ENCODE data around the gene GNL1.
"Not testable (repeated sequence)": the region's sequence is repeated elsewhere in the genome, so short reads cannot be mapped to it uniquely, and the experiment has no call there.

Gene GNL1

GRCh38 chr6:30533460-30534294 lies 22.6 kb downstream of the GNL1 start:
- in situ Hi-C loops (cut with MboI; ENCODE audit: low sequenced_read_pairs) = loop anchor here (5.0 kb wide), 1 partner anchor 36 kb away; no protein-coding TSS in a partner anchor

DNA sequence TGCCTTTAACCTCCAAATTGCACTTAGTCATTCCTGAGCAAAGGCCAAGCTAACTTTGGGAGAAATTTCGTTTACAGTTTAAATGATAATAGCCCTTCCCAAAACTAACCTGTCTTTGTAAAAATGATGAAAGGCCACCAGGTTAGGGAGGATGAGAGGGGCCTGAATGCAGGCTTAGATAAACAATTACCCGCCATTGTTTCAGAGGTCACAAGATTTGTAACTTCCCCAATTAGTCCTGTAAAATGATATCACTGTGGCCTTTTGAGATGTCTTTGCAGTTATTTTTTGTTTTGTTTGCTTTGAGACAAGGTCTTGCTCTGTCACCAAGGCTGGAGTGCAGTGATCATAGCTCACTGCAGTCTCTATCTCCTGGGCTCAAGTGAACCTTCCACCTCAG lies 26.3 kb downstream of the GNL1 start:
- in situ Hi-C loops (cut with MboI; ENCODE audit: low sequenced_read_pairs) = loop anchor here (5.0 kb wide), 1 partner anchor 33 kb away; no protein-coding TSS in a partner anchor

DNA sequence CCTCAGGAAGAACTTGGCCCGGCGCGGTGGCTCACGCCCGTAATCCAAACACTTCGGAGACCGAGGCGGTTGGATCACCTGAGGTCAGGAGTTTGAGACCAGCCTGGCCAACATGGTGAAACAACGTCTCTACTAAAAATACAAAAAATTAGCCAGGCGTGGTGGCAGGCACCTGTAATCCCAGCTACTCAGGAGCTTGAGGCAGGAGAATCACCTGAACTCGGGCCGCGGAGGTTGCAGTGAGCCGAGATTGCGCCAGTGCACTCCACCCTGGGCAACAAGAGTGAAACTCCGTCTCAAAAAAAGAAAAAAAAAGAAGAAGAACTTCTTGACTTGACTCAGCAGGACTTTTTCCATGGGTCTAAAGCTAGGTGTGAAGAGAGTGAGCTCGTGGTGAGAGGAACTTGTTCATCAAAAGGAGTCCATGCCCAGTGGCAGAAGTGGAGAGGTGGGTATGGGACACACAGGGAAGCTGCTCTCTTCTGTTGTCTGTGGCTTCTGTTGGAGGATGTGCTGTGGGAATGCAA lies 26.9 kb downstream of the GNL1 start:
- in situ Hi-C loops (cut with MboI; ENCODE audit: low sequenced_read_pairs) = not testable (repeated sequence)

GRCh38 chr6:30526444-30526843 lies 29.8 kb downstream of the GNL1 start:
- in situ Hi-C loops (cut with MboI; ENCODE audit: low sequenced_read_pairs) = not testable (repeated sequence)

DNA sequence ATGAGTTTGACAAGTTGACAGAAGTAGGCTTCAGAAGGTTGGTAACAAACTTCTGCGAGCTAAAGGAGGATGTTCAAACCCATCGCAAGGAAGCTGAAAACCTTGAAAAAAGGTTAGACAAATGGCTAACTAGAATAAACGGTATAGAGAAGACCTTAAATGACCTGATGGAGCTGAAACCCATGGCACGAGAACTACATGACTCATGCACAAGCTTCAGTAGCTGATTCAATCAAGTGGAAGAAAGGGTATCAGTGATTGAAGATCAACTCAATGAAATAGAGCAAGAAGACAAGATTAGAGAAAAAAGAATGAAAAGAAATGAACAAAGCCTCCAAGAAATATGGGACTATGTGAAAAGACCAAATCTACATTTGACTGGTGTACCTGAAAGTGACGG lies 34.3 kb downstream of the GNL1 start:
- in situ Hi-C loops (cut with MboI; ENCODE audit: low sequenced_read_pairs) = not testable (repeated sequence)

- in situ Hi-C loops (cut with MboI; ENCODE audit: low sequenced_read_pairs) = not testable (repeated sequence)
Measured at GRCh38 chr6:30521082-30521481, 35.2 kb downstream of the GNL1 start.

- in situ Hi-C loops (cut with MboI; ENCODE audit: low sequenced_read_pairs) = no loop called here
Measured at GRCh38 chr6:30520522-30520921, 35.8 kb downstream of the GNL1 start.

GRCh38 chr6:30518505-30519145 lies 37.7 kb downstream of the GNL1 start:
- in situ Hi-C loops (cut with MboI; ENCODE audit: low sequenced_read_pairs) = not testable (repeated sequence)

- in situ Hi-C loops (cut with MboI; ENCODE audit: low sequenced_read_pairs) = not testable (repeated sequence)
Measured at GRCh38 chr6:30517767-30518504, 38.4 kb downstream of the GNL1 start.

DNA sequence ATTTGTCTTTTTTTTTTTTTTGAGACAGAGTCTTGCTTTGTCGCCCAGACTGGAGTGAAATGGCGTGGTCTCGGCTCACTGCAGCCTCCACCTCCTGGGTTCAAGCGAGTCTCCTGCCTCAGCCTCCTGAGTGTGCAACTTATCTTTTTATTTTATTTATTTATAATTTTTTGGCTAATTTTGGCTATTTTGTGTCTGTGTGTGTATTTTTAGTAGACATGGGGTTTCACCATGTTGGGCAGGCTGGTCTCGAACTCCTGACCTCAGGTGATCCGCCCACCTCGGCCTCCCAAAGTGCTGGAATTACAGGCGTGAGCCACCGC lies 39.6 kb downstream of the GNL1 start:
- in situ Hi-C loops (cut with MboI; ENCODE audit: low sequenced_read_pairs) = not testable (repeated sequence)

GRCh38 chr6:30515944-30516753 lies 40.1 kb downstream of the GNL1 start:
- in situ Hi-C loops (cut with MboI; ENCODE audit: low sequenced_read_pairs) = no loop called here

DNA sequence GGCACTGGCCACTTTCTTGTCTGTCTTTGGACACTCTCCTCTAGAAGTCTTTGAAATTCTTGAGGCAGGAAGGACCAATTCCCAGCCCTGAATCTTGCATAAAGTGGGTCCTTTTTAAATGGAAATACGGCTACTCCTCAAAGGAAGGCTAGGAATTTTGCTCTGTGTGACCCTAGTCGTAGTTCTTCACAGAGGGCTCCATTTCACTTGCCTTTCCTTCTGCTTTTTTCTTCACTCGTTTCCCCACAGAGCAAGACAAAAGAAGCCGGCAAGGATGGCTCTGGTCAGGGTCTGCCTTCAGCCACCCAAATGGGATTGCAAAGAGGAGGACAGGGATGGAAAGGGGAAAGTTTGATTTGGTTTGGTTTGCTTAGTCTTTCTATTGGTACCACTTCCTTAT lies 41.2 kb downstream of the GNL1 start:
- in situ Hi-C loops (cut with MboI; ENCODE audit: low sequenced_read_pairs) = no loop called here

- in situ Hi-C loops (cut with MboI; ENCODE audit: low sequenced_read_pairs) = no loop called here
Measured at GRCh38 chr6:30513451-30513850, 42.8 kb downstream of the GNL1 start.

DNA sequence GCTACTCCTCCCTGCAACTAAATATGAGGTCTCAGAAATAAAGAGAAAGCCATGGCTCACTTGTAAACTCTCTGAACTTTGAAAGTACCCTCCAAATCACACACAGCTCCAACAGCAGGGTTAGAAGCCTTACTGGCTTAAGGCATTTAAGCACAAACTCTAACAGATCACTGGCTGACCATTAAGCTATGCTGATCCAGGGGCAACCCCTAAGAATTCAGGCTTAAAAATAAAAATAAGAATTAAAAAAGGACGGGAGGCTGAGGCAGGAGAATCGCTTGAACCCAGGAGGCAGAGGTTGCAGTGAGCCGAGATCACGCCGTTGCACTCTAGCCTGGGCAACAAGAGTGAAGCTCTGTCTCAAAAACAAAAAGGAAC lies 45.1 kb downstream of the GNL1 start:
- in situ Hi-C loops (cut with MboI; ENCODE audit: low sequenced_read_pairs) = no loop called here

- in situ Hi-C loops (cut with MboI; ENCODE audit: low sequenced_read_pairs) = no loop called here
Measured at GRCh38 chr6:30510419-30511168, 45.7 kb downstream of the GNL1 start.

DNA sequence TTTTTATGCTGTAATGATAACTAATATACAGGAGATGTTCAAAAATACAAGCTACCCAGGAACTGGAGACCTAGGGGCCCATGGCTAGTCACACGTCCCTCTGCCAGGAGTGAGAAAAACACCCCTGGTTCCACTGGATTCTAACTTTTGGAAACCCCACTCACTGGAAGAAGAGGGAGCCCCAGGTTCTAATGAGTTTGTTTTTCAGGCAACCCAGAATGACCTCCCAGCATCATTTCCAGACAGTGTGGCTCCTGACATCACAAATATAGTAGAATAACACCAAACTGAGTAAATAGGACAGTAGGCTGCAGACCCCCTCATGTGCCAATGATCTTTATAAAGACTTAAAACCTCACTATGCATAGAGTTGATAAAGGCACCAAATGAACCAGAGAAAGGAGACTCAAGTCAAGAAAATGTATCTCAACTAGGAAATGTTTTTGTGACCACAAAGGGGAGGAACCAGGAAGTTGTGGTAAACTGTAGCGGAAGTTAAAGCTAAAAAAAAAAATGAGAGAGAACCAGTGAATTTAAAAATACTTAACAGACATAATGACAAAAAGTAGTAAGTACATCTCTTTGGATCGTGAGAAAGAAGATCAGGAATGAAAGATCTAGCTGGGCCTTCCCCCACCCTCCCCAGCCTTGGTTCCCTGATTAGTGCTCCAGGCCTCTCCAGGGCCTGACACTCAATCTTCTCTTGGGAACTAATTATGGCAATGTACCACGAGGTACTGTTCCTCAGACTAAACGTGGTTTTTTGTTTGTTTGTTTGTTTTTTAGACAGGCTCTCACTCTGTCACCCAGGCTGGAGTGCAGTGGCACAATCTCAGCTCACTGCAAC lies 47.2 kb downstream of the GNL1 start:
- in situ Hi-C loops (cut with MboI; ENCODE audit: low sequenced_read_pairs) = no loop called here

GRCh38 chr6:30507849-30508827 lies 48.2 kb downstream of the GNL1 start:
- in situ Hi-C loops (cut with MboI; ENCODE audit: low sequenced_read_pairs) = no loop called here
